Muscle layer of colon (tissue), 2 donors: ENCODE data around the gene SPATA32.
A peak's percentile ranks its signal among the peaks of the same experiment; 100 is the strongest.

ENCODE experiments used
- H3K27ac ChIP-seq: one replicate; pipeline ENCODE4 v1.7.0; 2013; ENCODE audit warnings: low read depth, mild to moderate bottlenecking, low read length, moderate library complexity
- H3K27me3 ChIP-seq, 2 donors: one replicate each; pipeline ENCODE4 v1.7.0; 2013; ENCODE audit warnings: low read length in 2 of 2, mild to moderate bottlenecking in 2 of 2; ENCODE audit not compliant: insufficient read depth in 2 of 2, control insufficient read depth in 1 of 2
- H3K36me3 ChIP-seq: one replicate; pipeline ENCODE4 v1.7.0; 2013; ENCODE audit warnings: mild to moderate bottlenecking, low read length; ENCODE audit not compliant: insufficient read depth
- H3K4me1 ChIP-seq: one replicate; pipeline ENCODE4 v1.7.0; 2013; ENCODE audit warnings: mild to moderate bottlenecking, low read length; ENCODE audit not compliant: insufficient read depth
- H3K4me3 ChIP-seq, 2 donors: one replicate each; pipeline ENCODE4 v1.7.0; 2013; ENCODE audit warnings: low read length in 2 of 2, low read depth in 1 of 2, mild to moderate bottlenecking in 1 of 2, moderate library complexity in 1 of 2
- H3K9ac ChIP-seq: one replicate; pipeline ENCODE4 v1.7.0; 2013; ENCODE audit warnings: low read length
- H3K9me3 ChIP-seq: one replicate; pipeline ENCODE4 v1.7.0; 2013; ENCODE audit warnings: mild to moderate bottlenecking, low read length
- donor health status: abdominal sarcoma.
- donor health status: Adenocarcinoma of cecum.

Gene SPATA32

DNA sequence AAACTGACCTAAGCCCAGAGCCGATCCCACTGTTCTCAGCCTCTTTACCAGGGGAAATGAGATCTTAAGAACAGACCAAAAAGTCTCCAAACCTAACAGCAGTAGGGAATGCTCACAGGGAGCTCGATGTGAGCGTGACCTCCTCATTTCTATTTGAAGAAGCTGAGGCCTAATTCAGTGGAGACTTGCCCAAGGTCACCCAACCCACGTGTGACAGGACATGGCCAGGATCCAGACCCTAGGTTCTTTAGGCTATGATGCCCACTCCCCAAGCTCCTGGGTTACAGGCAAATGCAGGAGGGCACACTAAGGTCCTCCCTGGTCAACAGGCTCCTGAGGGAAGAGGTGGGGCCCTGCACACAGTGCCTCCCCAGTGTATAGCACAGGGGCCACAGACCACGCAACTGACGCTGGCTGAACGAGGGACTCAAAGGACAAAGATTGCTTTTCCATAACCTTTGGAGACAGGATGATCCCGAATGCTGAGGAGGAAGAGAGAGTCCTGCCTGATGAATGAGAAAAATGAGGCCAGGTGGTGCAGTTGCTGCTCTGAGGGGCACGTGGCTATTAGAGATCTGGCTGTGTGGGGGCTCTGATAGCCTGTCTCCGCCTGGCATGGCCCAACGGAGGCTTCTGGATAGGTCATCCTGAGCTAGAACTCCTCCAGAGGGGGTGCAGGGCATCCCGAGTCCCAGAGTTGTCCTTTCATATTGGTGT lies 31.0 kb upstream of the SPATA32 start:
- Histone ChIP-seq H3K4me1 (peaks cover 97% of the 10 kb centered on the region), H3K4me3 (peak overlapping the region in 1 of 2 donors; percentile 14), H3K27me3 (no peaks in the 10 kb centered on the region), H3K9me3 (no peaks in the 10 kb centered on the region), H3K36me3 (peaks cover 20% of the 10 kb centered on the region), H3K27ac (peak overlapping the region; percentile 70), H3K9ac (peak overlapping the region; percentile 62)

DNA sequence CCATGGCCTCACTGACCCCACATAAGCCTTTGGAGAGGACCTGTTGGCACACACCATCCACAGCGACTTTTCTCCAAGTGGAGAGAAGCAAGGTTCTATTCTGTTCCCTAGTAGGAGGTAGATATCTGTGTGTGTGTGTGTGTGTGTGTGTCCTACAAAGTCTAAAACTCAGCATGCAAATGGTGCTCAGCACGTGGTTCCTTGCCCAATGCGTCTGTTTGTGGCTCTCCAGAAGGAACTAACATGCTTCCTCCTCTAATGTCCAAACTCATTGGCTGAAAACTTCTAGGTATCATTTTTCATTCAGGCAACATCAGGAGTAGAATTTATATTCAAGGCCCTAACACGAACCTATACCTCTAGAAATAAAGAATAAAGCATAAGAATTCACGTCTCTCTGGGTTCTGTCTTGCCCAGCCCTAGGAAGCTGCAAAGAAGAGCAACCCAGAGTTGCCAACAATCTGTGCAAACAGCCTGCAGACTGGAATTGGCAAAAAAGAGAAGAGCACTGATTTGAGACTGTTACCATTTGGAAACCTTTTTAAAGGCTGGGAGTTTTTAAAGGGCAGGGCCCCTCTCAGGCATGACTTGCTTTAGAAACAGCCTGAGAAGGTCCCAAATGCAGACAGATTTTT lies 29.4 kb upstream of the SPATA32 start:
- Histone ChIP-seq H3K36me3 (peaks cover 32% of the 10 kb centered on the region), H3K27ac (peak overlapping the region; percentile 70), H3K9ac (no peak overlapping the region), H3K4me3 (no peak overlapping the region), H3K9me3 (no peaks in the 10 kb centered on the region), H3K27me3 (no peaks in the 10 kb centered on the region), H3K4me1 (peaks cover 97% of the 10 kb centered on the region)

- peaks cover 87% of the 10 kb centered on the region for H3K4me1 ChIP-seq
- H3K4me3 ChIP-seq, result no peak overlapping the region
- peak overlapping the region; percentile 70 for H3K27ac ChIP-seq
- H3K36me3 ChIP-seq, result peaks cover 29% of the 10 kb centered on the region
- no peak overlapping the region for H3K9ac ChIP-seq
- H3K9me3 ChIP-seq, result no peaks in the 10 kb centered on the region
- no peaks in the 10 kb centered on the region for H3K27me3 ChIP-seq
Measured at GRCh38 chr17:45290269-45290765, 28.4 kb upstream of the SPATA32 start.

DNA sequence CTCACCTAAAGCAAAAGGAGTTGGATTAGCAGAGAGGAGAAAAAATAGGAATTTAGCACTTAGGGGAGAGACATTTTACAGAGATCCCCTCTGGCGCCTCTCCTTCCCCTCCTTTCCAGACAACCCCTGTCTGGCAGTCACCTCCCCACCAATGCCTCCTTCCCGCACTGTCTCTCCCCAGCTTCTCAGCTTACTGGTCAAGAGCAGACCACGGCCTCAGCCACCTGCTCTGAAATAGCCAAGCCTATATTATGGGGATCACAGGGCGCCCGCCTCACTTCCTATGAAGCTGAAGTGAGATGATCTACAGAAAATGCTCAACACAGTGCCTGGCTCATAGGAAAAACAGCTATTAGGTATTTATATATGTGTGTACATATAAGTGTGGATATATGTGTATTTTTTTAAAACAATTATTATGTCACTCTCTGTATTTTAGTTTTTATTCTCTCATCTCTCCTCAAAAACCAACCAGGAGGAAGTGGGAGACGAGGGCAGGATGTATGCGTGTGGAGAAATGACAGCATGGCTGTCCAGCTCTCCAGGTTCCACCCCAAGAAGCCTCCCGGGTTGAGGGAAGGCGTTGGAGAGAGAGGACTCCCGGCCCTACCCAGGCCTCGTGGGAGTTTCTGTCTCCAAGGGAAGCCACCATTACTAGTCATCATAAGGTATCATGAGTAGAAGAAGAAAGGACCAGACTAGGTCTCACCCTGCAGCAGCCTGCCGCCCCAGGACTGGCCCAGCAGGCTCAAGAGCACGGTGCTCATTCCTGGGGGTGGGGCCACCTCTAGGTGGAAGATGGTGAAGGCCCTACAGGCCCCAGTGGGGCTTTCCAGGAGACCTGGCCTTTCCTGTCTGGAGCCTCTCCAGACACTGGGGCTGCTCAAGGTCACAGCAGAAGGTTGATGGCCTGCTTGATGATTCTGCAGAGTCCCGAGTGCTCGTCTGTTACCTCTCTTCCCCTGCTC lies 27.7 kb upstream of the SPATA32 start:
- no peak overlapping the region for H3K4me3 ChIP-seq
- H3K27me3 ChIP-seq, result no peaks in the 10 kb centered on the region
- no peaks in the 10 kb centered on the region for H3K9me3 ChIP-seq
- H3K9ac ChIP-seq, result peak overlapping the region; percentile 44
- peaks cover 87% of the 10 kb centered on the region for H3K4me1 ChIP-seq
- peaks cover 35% of the 10 kb centered on the region for H3K36me3 ChIP-seq
- H3K27ac ChIP-seq, result peak overlapping the region; percentile 70

DNA sequence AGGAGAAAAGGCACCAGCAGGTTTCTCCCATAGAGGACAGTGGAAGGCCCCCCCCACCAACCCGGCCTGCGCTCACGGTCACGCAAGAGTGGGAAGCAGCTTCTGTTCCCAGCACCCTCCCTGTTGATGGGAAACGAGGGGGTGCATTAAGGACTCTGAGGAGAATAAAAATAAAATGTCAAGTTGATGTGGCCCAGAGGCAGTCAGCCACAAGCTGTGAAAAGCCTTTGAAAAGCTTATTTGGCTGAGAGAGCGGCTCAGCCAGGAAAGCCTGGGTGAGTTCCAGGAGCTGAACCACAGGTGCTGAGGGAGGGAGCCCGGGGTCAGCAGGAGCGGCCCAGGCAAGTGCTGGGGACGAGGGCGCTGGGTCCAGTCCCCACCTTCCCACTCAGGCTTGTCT lies 26.9 kb upstream of the SPATA32 start:
- peaks cover 43% of the 10 kb centered on the region for H3K36me3 ChIP-seq
- H3K4me1 ChIP-seq, result peaks cover 87% of the 10 kb centered on the region
- no peaks in the 10 kb centered on the region for H3K9me3 ChIP-seq
- no peak overlapping the region for H3K4me3 ChIP-seq
- peak overlapping the region; percentile 70 for H3K27ac ChIP-seq
- H3K27me3 ChIP-seq, result no peaks in the 10 kb centered on the region
- H3K9ac ChIP-seq, result peak overlapping the region; percentile 44

DNA sequence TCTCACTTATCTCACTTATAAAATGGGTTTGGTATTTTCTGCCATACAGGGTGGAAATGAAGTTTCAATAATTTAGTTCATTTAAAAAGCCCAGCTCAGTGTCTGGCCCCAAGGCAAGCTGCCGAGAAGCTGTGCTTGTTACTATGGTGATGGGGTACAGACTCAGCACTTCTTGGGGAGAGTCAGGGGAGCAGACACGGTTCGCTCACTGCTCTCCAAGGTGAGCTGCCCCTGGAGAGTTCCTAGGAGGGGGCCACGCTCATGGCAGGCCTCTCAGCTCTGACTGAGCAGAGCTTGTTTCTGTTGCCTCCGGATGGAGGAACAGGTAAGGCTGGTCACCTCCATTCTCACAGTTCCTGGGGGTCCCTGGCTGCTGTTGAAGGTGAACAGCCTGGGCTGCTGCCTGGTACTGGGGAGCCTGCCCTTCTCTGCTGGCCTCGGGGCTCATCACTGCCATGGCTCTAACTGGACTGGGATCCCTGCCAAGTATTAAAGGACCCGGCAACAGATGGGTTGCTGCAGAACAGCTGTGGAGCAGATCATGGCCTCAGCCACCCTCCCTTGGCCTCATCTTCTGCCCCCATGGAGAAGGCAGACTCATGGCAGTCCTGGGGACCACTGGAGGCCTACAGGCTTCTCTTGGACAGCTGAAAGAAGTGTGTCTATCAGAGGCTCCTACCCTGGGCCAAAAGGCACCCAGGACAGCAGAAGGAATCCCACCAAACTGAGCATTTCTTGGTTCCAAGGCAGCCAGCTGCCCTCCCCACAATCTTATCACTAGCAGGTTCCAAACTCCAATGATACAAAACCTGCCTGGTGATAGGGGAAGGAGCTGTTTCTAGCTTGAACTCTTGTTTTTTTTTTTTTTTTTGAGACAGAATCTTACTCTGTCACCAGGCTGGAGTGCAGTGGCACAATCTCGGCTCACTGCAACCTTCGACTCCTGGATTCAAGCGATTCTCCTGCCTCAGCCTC lies 25.9 kb upstream of the SPATA32 start:
- H3K4me1 ChIP-seq, result peaks cover 87% of the 10 kb centered on the region
- peak overlapping the region; percentile 70 for H3K27ac ChIP-seq
- peaks cover 52% of the 10 kb centered on the region for H3K36me3 ChIP-seq
- no peak overlapping the region for H3K4me3 ChIP-seq
- no peak overlapping the region for H3K9ac ChIP-seq
- H3K9me3 ChIP-seq, result no peaks in the 10 kb centered on the region
- H3K27me3 ChIP-seq, result no peaks in the 10 kb centered on the region

DNA sequence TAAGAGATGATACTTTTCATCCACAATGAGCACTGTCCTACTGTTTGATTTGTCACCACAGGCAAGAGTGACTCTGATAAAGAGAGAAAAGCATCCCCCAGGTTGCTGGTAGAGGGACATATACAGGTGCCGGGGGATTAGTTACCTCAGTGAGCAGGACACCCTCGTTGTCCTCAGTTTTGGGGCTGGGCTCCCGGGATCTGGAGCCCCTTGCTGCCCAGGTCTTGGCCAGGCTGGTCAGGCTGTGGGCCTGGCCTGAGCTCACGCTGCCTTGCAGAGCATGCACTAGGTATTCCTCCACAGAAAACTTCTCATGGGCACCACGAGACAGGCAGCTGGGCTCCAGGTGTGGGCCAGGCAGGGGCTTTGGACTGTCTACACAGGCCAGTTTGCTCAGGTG lies 24.4 kb upstream of the SPATA32 start:
- Histone ChIP-seq H3K9ac (no peak overlapping the region), H3K9me3 (no peaks in the 10 kb centered on the region), H3K27ac (peak overlapping the region; percentile 70), H3K4me3 (no peak overlapping the region), H3K27me3 (no peaks in the 10 kb centered on the region), H3K36me3 (peaks cover 56% of the 10 kb centered on the region), H3K4me1 (peaks cover 80% of the 10 kb centered on the region)

DNA sequence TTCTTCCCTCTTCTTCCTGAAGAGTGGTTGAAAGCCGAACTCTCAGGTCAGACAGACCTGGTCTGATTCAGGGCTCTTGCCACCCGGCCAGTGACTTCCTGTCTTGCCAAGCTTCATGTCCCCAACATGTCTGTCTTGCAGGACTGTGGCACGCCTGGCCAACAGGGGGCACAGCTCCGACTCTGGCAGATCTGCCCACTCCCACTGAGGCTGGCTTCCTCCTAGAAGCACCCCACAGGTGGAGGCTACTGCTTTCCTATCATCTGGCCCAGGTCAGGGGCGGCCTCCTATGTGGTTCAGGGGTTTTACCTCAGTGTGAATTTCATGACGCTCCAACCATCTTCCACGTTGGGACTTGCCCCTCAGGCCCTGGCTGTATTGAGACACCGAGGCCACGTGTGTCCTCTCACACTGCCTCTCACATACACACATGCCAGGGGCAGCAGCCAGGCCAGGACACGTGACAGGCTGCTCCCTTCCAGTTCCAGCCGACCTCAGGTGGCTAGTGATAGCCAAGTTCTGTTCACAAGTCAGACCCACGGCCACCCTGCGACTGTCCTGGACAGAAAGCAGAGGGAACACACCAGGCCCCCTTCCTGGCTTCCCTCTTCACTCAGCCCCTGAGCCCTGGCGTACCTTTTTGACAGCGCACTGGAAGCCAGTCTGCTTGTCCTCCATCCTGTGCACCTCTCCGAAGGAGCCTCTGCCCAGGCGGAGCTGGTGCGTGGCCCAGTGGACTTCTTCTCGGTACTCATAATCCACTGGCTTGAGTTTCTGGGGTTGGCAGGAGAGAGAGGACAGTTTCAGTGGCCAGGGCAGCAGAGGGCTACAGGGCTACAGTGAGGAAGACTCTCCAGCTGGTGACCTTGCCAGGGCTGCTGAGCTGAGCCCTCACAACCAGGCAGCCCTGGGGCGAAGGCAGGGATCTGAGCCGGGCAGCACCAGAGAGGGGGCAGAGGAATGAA lies 22.6 kb upstream of the SPATA32 start:
- H3K4me1 ChIP-seq, result peaks cover 67% of the 10 kb centered on the region
- H3K27ac ChIP-seq, result peak overlapping the region; percentile 85
- no peak overlapping the region for H3K9ac ChIP-seq
- H3K9me3 ChIP-seq, result no peaks in the 10 kb centered on the region
- no peaks in the 10 kb centered on the region for H3K27me3 ChIP-seq
- peaks cover 60% of the 10 kb centered on the region for H3K36me3 ChIP-seq
- no peak overlapping the region for H3K4me3 ChIP-seq

GRCh38 chr17:45283711-45284110 lies 21.8 kb upstream of the SPATA32 start:
- Histone ChIP-seq H3K4me3 (peak overlapping the region in 1 of 2 donors; percentile 31), H3K36me3 (peaks cover 58% of the 10 kb centered on the region), H3K27me3 (no peaks in the 10 kb centered on the region), H3K9me3 (no peaks in the 10 kb centered on the region), H3K4me1 (peaks cover 64% of the 10 kb centered on the region), H3K9ac (no peak overlapping the region), H3K27ac (peak overlapping the region; percentile 85)
